A549 (cell line): Measurements from ENCODE around the gene TENT4A. TPM values are rescaled to one million over a fixed set of nuclear protein-coding genes. Genes with fewer than 3 reads are reported as not detected.
"Not testable (repeated sequence)": the region's sequence is repeated elsewhere in the genome, so short reads cannot be mapped to it uniquely, and the experiment has no call there.

Source experiments
- ATAC-seq, 2 experiments: fragments of 200-7000 bp in 1 of 2; fragments of >200 bp in 1 of 2; cut with Nextera tagmentation in 1 of 2; cut with Tn5 transposase in 1 of 2; 3 replicates each; pipeline versions ENCODE4 v1.8.0 to v1.9.1; 2018 to 2020; ENCODE audit warnings: mild to moderate bottlenecking in 1 of 2, moderate library complexity in 1 of 2
- CTCF ChIA-PET: fragments of 300-600 bp; sonication (Branson Sonifier 250); formaldehyde crosslinking; extraction: SDS; loops from one replicate; lab custom pipeline; 2021; ENCODE audit warnings: antibody characterized with exemption, inconsistent platforms; lab: Yijun Ruan, JAX
- POLR2A ChIA-PET: fragments of 350-600 bp; formaldehyde crosslinking; extraction: SDS; loops from one replicate; lab custom pipeline; 2021; ENCODE audit warnings: antibody characterized with exemption, inconsistent platforms; lab: Yijun Ruan, JAX
- DNase-seq, 2 experiments: peaks; one replicate each; pipeline versions ENCODE4 v3.0.0 to v3.0.0-alpha.2; 2011 to 2016; ENCODE audit warnings: low read depth in 1 of 2, low spot score in 1 of 2
- FAIRE-seq: peaks from 2 replicates; lab custom pipeline; 2011; peaks lifted over from hg19 to GRCh38; lab: Jason Lieb, UNC
- H3K27ac ChIP-seq, 2 experiments: fragments of >200 bp; sonication (Bioruptor Twin); formaldehyde crosslinking; 3 replicates each; pipeline ENCODE4 v1.5.1; 2016 to 2017
- H3K4me1 ChIP-seq: fragments of >200 bp; sonication (Bioruptor Twin); formaldehyde crosslinking; 3 replicates; pipeline ENCODE4 v1.6.1; 2016
- H3K4me2 ChIP-seq: fragments of >200 bp; sonication (Bioruptor Twin); formaldehyde crosslinking; 3 replicates; pipeline ENCODE4 v1.6.1; 2016
- H3K4me3 ChIP-seq: fragments of >200 bp; sonication (Bioruptor Twin); formaldehyde crosslinking; 3 replicates; pipeline ENCODE4 v1.5.1; 2016
- H3K9me3 ChIP-seq: fragments of >200 bp; sonication (Bioruptor Twin); formaldehyde crosslinking; 3 replicates; pipeline ENCODE4 v1.6.1; 2016
- CBX2 ChIP-seq: fragments of 200-600 bp; sonication (generic); IDR thresholded peaks from 2 replicates; pipeline ENCODE4 v1.6.1; 2016; ENCODE audit warnings: low read depth, mild to moderate bottlenecking, borderline replicate concordance
- CEBPB ChIP-seq, 2 experiments: fragments of >200 bp in 1 of 2; sonication (Bioruptor Twin) in 1 of 2; formaldehyde crosslinking in 1 of 2; IDR thresholded peaks; 2 replicates each; pipeline ENCODE4 v1.6.1; 2012 to 2016
- EP300 ChIP-seq, 2 experiments: fragments of >200 bp; sonication (Bioruptor Twin); formaldehyde crosslinking; IDR thresholded peaks; 2 replicates in 1 of 2; 3 replicates in 1 of 2; pipeline ENCODE4 v1.6.1; 2016 to 2017
- ESRRA ChIP-seq: fragments of 150-350 bp; IDR thresholded peaks from 2 replicates; pipeline ENCODE4 v1.6.1; 2014; ENCODE audit warnings: mild to moderate bottlenecking, low read length, borderline replicate concordance
- FOXS1 ChIP-seq: fragments of 250-450 bp; sonication (Bioruptor Pico); IDR thresholded peaks from 2 replicates; pipeline ENCODE4 v1.5.0; 2020; ENCODE audit warnings: mild to moderate bottlenecking, moderate library complexity
- HOXA7 ChIP-seq: fragments of 250-450 bp; sonication (Bioruptor Pico); IDR thresholded peaks from 2 replicates; pipeline ENCODE4 v1.5.0; 2020; ENCODE audit warnings: mild to moderate bottlenecking, moderate library complexity
- HOXB13 ChIP-seq: fragments of 250-450 bp; sonication (Bioruptor Pico); IDR thresholded peaks from 2 replicates; pipeline ENCODE4 v1.5.0; 2020; ENCODE audit warnings: low read depth, mild to moderate bottlenecking, moderate library complexity
- MAFK ChIP-seq: fragments of 450-650 bp; IDR thresholded peaks from 2 replicates; pipeline ENCODE4 v1.6.1; 2014; ENCODE audit not compliant: partially characterized antibody
- MYC ChIP-seq: IDR thresholded peaks from 2 replicates; pipeline ENCODE4 v1.6.1; 2012; ENCODE audit warnings: mild to moderate bottlenecking, inconsistent platforms, low read length, improper control_type of control experiment, borderline replicate concordance
- TFCP2L1 ChIP-seq: fragments of 250-450 bp; sonication (Bioruptor Pico); IDR thresholded peaks from 2 replicates; pipeline ENCODE4 v1.5.0; 2021; ENCODE audit warnings: mild to moderate bottlenecking
- ZFP36 ChIP-seq: fragments of 450-650 bp; IDR thresholded peaks from 2 replicates; pipeline ENCODE4 v1.6.1; 2014; ENCODE audit warnings: borderline replicate concordance; ENCODE audit not compliant: partially characterized antibody
- WGBS: methylation state at CpG from one replicate; pipeline ENCODE4 v1.1.6; 2017; ENCODE audit errors: missing lambda C conversion rate; 5-methylcytosine and 5-hydroxymethylcytosine counted together
- polyA plus RNA-seq, 4 experiments: library from polyadenylated mRNA; depleted of rRNA in 3 of 4; stranded (reverse); fragments of >200 nt; fragmentation: RNase III in 1 of 4; extraction: RNeasy Plus Mini Kit Qiagen cat#74134 plus additional on column Dnase treatment in 1 of 4; gene quantifications; 2 replicates in 3 of 4; 3 replicates in 1 of 4; pipeline ENCODE4 v1.2.3, GENCODE V29; 2011 to 2017
- TF ChIP-seq, protein P1 (sequence below): fragments of 150-350 bp; IDR thresholded peaks from 2 replicates; pipeline ENCODE4 v1.6.1; 2014; ENCODE audit warnings: low read depth, mild to moderate bottlenecking, low read length
- TF ChIP-seq, protein P2 (sequence below): fragments of >200 bp; sonication (Bioruptor Twin); formaldehyde crosslinking; IDR thresholded peaks from 2 replicates; pipeline ENCODE4 v1.6.1; 2016
- TF ChIP-seq, protein P3 (sequence below): fragments of 450-650 bp; IDR thresholded peaks from 2 replicates; pipeline ENCODE4 v1.6.1; 2014; ENCODE audit warnings: antibody characterized with exemption

Gene TENT4A
- polyA plus RNA-seq, 2 of the 4 experiments (the other 2 are of a cell fraction) = 7.2 to 15.2 TPM

DNA sequence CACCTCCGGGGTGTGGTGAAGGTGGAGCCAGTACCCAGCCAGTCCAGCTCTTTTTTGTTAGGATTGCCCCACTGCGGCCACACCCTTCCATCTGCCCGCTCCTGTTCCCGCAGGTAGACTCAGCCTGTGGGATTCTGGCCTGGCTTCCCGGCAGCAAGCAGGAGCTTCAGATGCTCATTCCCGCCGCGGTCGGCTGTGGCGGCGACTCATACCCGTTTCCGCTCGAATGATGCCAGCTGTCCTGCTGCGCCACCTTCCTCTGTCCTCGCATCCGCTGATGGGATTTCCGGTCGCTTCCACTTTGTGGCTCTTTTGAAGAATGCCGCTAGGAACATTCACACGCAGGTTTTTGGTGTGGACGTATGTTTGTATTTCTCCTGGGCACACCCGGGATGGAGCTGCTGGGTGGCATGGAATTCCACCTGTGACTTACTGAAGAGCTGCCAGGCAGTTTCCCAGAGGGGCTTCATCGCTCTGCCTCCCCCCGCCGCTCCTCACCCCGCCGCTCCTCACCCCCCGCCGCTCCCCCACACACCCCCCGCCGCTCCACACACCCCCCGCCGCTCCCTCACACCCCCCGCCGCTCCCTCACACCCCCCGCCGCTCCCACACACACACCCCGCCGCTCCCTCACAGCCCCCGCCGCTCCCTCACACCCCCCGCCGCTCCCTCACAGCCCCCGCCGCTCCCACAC, 60.3 kb downstream of the TENT4A start:
- 77% methylated on average over 23 of the region's 46 CpGs for WGBS
- Histone ChIP-seq H3K9me3 (no peaks in the 10 kb centered on the region), H3K27ac (peak overlapping the region in 1 of 2 experiments; percentile 64; a peak in 3 of 6 replicates), H3K4me2 (peak overlapping the region; percentile 51), H3K4me3 (peak overlapping the region; percentile 31; the same call in 2 of the 3 replicates), H3K4me1 (no peaks in the 10 kb centered on the region)
- ATAC-seq (peak; percentile 18 to 19; a peak in 2 of 6 replicates), DNase-seq (peak in 1 of 2 experiments; percentile 13), FAIRE-seq (no peak)
- TF ChIP-seq HOXA7 (CRISPR knock-in tag) = no peak
- no peak for TF ChIP-seq EP300 (IDR thresholded peaks at IDR 0.05)
- TF ChIP-seq CEBPB (IDR thresholded peaks at IDR 0.05) = no peak
- TF ChIP-seq, protein P1, sequence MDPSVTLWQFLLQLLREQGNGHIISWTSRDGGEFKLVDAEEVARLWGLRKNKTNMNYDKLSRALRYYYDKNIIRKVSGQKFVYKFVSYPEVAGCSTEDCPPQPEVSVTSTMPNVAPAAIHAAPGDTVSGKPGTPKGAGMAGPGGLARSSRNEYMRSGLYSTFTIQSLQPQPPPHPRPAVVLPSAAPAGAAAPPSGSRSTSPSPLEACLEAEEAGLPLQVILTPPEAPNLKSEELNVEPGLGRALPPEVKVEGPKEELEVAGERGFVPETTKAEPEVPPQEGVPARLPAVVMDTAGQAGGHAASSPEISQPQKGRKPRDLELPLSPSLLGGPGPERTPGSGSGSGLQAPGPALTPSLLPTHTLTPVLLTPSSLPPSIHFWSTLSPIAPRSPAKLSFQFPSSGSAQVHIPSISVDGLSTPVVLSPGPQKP = no peak
- TF ChIP-seq FOXS1 (CRISPR knock-in tag) = no peak
- TF ChIP-seq CBX2 = no peak
- TF ChIP-seq, protein P2, sequence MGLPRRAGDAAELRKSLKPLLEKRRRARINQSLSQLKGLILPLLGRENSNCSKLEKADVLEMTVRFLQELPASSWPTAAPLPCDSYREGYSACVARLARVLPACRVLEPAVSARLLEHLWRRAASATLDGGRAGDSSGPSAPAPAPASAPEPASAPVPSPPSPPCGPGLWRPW = no peak
- TF ChIP-seq HOXB13 (CRISPR knock-in tag) = no peak
- TF ChIP-seq ZFP36 = no peak
- ChIA-PET POLR2A (no interaction called here), CTCF (no interaction called here)

DNA sequence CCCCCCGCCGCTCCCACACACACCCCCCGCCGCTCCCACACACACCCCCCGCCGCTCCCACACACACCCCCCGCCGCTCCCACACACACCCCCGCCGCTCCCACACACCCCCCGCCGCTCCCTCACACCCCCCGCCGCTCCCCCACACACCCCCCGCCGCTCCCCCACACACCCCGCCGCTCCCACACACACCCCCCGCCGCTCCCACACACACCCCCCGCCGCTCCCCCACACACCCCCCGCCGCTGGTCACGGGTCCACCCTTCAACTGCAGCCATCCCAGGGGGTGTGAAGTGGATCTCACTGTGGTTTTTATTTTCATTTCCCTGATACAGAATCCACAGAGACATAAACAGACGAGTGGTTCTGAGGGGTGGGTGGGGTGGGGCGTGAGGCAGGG, 61.0 kb downstream of the TENT4A start:
- H3K4me1 ChIP-seq, FAIRE-seq, H3K4me2 ChIP-seq, ATAC-seq, H3K4me3 ChIP-seq, H3K9me3 ChIP-seq, POLR2A ChIA-PET, DNase-seq, H3K27ac ChIP-seq: not testable (repeated sequence)
- CTCF ChIA-PET = interaction anchor here (1.7 kb wide), 1 partner anchor 8 kb away, joined by 4 read pairs; no protein-coding TSS in a partner anchor
- 93% methylated on average over 9 of the region's 27 CpGs for WGBS

DNA sequence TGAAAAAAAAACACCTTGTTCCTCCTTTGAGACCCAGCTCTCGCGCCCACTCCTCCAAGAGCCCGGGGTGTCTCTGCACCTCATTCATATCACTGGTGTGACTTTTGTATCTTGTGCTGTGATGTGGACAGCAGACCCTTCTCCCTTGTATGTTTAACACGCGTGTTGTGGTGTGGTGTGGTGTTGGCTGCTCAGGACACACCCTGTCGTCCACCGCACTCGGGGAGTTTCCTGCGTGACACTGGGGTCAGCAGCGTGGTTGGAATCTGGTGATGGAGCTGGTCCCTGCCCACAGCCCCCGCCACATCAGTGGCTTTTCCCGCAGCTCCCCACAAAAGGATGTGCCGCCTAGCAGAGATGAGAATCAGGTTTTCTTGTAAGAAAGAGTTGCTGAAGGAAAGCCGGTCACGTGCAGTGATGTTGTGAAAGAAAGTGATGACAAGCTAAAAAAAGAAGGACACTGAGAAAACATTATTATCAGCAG, 61.5 kb downstream of the TENT4A start:
- Histone ChIP-seq H3K4me1 (no peaks in the 10 kb centered on the region), H3K9me3 (no peaks in the 10 kb centered on the region), H3K4me3 (no peak overlapping the region), H3K27ac (no peak overlapping the region), H3K4me2 (no peak overlapping the region)
- ChIA-PET POLR2A (no interaction called here), CTCF (interaction anchor here (1.7 kb wide), 1 partner anchor 9 kb away, joined by 4 read pairs; no protein-coding TSS in a partner anchor)
- FAIRE-seq (no peak), ATAC-seq (no peak), DNase-seq (no peak)
- TF ChIP-seq ESRRA (no peak), MAFK (peak; percentile 32)
- 94% methylated on average over 15 of the region's 15 CpGs for WGBS

DNA sequence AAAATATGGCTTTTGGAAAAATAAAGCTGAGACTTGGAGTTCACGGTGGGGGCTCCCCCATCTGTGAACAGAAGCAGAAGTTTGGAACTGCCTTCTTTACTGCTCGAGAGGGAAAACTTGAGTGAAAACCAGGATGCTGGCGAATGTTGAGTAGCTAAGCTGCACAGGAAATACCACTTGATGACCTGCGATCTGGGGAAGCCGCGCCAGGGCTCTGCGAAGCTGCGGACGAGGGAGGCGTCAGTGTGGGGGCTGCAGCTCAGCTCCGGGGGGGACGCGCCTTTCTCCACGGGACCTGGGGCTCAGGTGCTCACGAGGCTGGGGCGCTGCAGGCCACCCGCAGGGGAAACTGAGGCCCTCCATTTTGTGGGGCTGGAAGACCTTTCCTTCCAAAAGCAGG, 62.3 kb downstream of the TENT4A start:
- no peak for DNase-seq
- 88% methylated on average over 17 of the region's 17 CpGs for WGBS
- CTCF ChIA-PET = interaction anchor here (1.7 kb wide), 1 partner anchor 9 kb away, joined by 4 read pairs; no protein-coding TSS in a partner anchor
- Histone ChIP-seq H3K27ac (no peak overlapping the region), H3K9me3 (peaks cover 4% of the 10 kb centered on the region; the same call in 2 of the 3 replicates), H3K4me1 (no peaks in the 10 kb centered on the region), H3K4me2 (no peak overlapping the region), H3K4me3 (no peak overlapping the region)
- POLR2A ChIA-PET = no interaction called here
- no peak for ATAC-seq
- TF ChIP-seq TFCP2L1 (CRISPR knock-in tag) (no peak), CEBPB (IDR thresholded peaks at IDR 0.05) (no peak), MYC (no peak)
- TF ChIP-seq, protein P3, sequence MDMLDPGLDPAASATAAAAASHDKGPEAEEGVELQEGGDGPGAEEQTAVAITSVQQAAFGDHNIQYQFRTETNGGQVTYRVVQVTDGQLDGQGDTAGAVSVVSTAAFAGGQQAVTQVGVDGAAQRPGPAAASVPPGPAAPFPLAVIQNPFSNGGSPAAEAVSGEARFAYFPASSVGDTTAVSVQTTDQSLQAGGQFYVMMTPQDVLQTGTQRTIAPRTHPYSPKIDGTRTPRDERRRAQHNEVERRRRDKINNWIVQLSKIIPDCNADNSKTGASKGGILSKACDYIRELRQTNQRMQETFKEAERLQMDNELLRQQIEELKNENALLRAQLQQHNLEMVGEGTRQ = no peak
- FAIRE-seq = no peak
